HAP-1 (cell line): ENCODE measurements around the gene FOXA3.
A peak's percentile ranks its signal among the peaks of the same experiment; 100 is the strongest.
"Not testable (repeated sequence)": the region's sequence is repeated elsewhere in the genome, so short reads cannot be mapped to it uniquely, and the experiment has no call there.

ENCODE experiments used
- DNase-seq, 2 experiments: peaks; one replicate each; pipeline ENCODE4 v3.0.0-alpha.2; 2016 to 2020; ENCODE audit warnings: low spot score in 2 of 2
- H3K27me3 ChIP-seq: fragments of 250-450 bp; sonication (Bioruptor Pico); 2 replicates; pipeline ENCODE4 v1.5.1; 2020; ENCODE audit warnings: low read depth, mild to moderate bottlenecking, moderate library complexity
- H3K36me3 ChIP-seq: fragments of 250-450 bp; sonication (Bioruptor Pico); replicated peaks from 2 replicates; pipeline ENCODE4 v1.5.1; 2020; ENCODE audit warnings: mild to moderate bottlenecking
- H3K4me1 ChIP-seq: fragments of 250-450 bp; sonication (Bioruptor Pico); 2 replicates; pipeline ENCODE4 v1.5.1; 2020; ENCODE audit warnings: mild to moderate bottlenecking
- H3K4me3 ChIP-seq: fragments of 250-450 bp; sonication (Bioruptor Pico); 2 replicates; pipeline ENCODE4 v1.5.1; 2020; ENCODE audit warnings: mild to moderate bottlenecking, moderate library complexity
- H3K9me3 ChIP-seq: fragments of 250-450 bp; sonication (Bioruptor Pico); 2 replicates; pipeline ENCODE4 v1.5.1; 2020; ENCODE audit warnings: mild to moderate bottlenecking, moderate library complexity
- in situ Hi-C: fragments of 300-500 bp; cut with MboI; formaldehyde crosslinking; loops from 3 replicates; pipeline ENCODE4 v1.14.3; 2020; ENCODE audit warnings: low sequenced_read_pairs, inconsistent platforms, mixed read lengths

Gene FOXA3

GRCh38 chr19:45852983-45853382, 11.1 kb upstream of the FOXA3 start:
- DNase-seq = no peak
- in situ Hi-C loops = no loop called here
- H3K9me3 ChIP-seq = no peaks in the 10 kb centered on the region
- H3K4me3 ChIP-seq = no peak overlapping the region
- H3K36me3 ChIP-seq = peaks cover 63% of the 10 kb centered on the region
- no peaks in the 10 kb centered on the region for H3K4me1 ChIP-seq
- no peaks in the 10 kb centered on the region for H3K27me3 ChIP-seq

- in situ Hi-C loops = no loop called here
- Histone ChIP-seq H3K4me3 (no peak overlapping the region), H3K9me3 (no peaks in the 10 kb centered on the region), H3K27me3 (no peaks in the 10 kb centered on the region), H3K4me1 (no peaks in the 10 kb centered on the region), H3K36me3 (peaks cover 58% of the 10 kb centered on the region)
- DNase-seq = no peak
Measured at GRCh38 chr19:45854167-45854778, 9.9 kb upstream of the FOXA3 start.

DNA sequence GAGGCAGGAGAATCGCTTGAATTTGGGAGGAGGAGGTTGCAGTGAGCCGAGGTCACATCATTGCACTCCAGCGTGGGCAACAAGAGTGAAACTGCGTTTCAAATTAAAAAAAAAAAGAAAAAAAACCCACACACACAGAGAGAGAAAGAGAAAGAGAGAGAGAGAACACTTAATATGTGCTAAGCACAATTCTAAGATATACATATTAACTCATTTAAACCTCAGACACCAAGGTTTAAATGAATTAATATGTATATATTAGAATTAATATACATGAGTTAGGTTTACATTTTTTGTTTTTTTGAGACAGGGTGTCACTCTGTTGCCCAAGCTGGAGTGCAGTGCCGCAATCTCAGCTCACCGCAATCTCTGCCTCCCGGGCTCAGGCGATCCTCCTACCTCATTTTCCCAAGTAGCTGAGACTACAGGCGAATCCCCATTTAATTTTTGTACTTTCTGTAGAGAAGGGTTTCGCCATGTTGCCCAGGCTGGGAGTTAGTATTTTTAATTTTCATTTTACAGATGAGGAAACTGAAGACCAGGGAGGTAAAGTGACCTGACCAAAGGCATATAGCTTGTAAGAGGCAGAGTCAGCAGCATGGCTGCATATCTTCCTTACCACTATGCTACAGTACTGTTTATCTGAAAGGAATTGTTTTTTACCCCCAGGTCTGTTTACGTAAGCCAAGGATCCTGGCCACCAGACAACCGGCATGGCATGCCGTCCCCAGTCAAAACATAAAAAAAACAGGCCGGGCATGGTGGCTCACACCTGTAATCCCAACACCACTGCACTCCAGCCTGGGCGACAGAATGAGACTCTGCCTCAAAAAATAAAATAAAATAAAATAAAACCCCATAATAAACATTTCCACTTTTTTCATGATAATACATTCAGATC, 3.5 kb upstream of the FOXA3 start:
- in situ Hi-C loops = no loop called here
- Histone ChIP-seq H3K36me3 (peaks cover 11% of the 10 kb centered on the region), H3K4me1 (no peaks in the 10 kb centered on the region; the same call in 1 of the 2 replicates), H3K4me3 (no peak overlapping the region), H3K27me3 (peaks cover 22% of the 10 kb centered on the region), H3K9me3 (no peaks in the 10 kb centered on the region)
- no peak for DNase-seq

GRCh38 chr19:45862271-45862563, 1.9 kb upstream of the FOXA3 start:
- Histone ChIP-seq H3K27me3 (peaks cover 33% of the 10 kb centered on the region), H3K9me3 (no peaks in the 10 kb centered on the region), H3K4me3 (peak overlapping the region; percentile 77), H3K36me3 (peaks cover 11% of the 10 kb centered on the region), H3K4me1 (no peaks in the 10 kb centered on the region; the same call in 1 of the 2 replicates)
- no peak for DNase-seq
- in situ Hi-C loops = no loop called here

- no peaks in the 10 kb centered on the region for H3K9me3 ChIP-seq
- H3K27me3 ChIP-seq = peaks cover 33% of the 10 kb centered on the region
- in situ Hi-C loops = no loop called here
- peak; percentile 98 to 99 for DNase-seq
- no peaks in the 10 kb centered on the region; the same call in 1 of the 2 replicates for H3K4me1 ChIP-seq
- H3K4me3 ChIP-seq = peak within 1 kb of the TSS; percentile 77
- peaks cover 11% of the 10 kb centered on the region for H3K36me3 ChIP-seq
Measured at GRCh38 chr19:45862564-45863334, 1.4 kb upstream of the FOXA3 start, which contains the start of gene SYMPK. TSS of gene SYMPK (minus strand) at chr19:45863147. CDS start at chr19:45854495, 8,652 bp downstream.

GRCh38 chr19:45863335-45863839, 739 bp upstream of the FOXA3 start:
- H3K4me3 ChIP-seq = peak overlapping the region; percentile 77
- H3K9me3 ChIP-seq = no peaks in the 10 kb centered on the region
- DNase-seq = no peak
- H3K4me1 ChIP-seq = no peaks in the 10 kb centered on the region; the same call in 1 of the 2 replicates
- in situ Hi-C loops = no loop called here
- H3K27me3 ChIP-seq = peaks cover 37% of the 10 kb centered on the region
- H3K36me3 ChIP-seq = peaks cover 11% of the 10 kb centered on the region

DNA sequence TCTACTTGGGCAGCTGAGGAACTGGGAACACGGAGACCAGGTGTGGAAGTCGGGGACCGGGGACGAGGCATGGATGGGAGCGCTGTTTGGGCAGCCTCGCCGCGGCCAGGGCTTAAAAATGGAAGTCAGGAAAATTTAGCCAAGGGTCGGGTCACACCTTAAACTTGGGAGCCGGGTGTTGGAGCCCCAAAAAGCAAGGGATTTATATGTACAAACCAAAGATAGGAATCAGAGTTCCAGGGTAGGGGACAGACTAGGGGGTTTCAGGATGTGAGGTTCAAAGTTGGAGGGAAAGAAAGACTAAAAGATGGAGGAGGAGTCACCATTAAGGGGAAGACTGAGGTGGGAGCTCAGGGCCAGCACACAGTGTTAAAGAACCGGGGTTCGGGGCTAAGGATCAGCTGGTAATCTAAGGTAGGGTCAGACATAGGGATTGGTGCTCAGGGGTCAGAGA, 530 bp downstream of the FOXA3 start:
- peak overlapping the region; percentile 8; the same call in 1 of the 2 replicates for H3K4me3 ChIP-seq
- no peak for DNase-seq
- no peaks in the 10 kb centered on the region; the same call in 1 of the 2 replicates for H3K36me3 ChIP-seq
- H3K9me3 ChIP-seq = no peaks in the 10 kb centered on the region
- in situ Hi-C loops = no loop called here
- peaks cover 37% of the 10 kb centered on the region for H3K27me3 ChIP-seq
- H3K4me1 ChIP-seq = no peaks in the 10 kb centered on the region; the same call in 1 of the 2 replicates

GRCh38 chr19:45865269-45865948, 1.3 kb downstream of the FOXA3 start:
- H3K27me3 ChIP-seq = peaks cover 37% of the 10 kb centered on the region
- no peak for DNase-seq
- no peaks in the 10 kb centered on the region for H3K9me3 ChIP-seq
- no peaks in the 10 kb centered on the region; the same call in 1 of the 2 replicates for H3K4me1 ChIP-seq
- H3K4me3 ChIP-seq = no peak overlapping the region
- in situ Hi-C loops = no loop called here
- no peaks in the 10 kb centered on the region for H3K36me3 ChIP-seq

DNA sequence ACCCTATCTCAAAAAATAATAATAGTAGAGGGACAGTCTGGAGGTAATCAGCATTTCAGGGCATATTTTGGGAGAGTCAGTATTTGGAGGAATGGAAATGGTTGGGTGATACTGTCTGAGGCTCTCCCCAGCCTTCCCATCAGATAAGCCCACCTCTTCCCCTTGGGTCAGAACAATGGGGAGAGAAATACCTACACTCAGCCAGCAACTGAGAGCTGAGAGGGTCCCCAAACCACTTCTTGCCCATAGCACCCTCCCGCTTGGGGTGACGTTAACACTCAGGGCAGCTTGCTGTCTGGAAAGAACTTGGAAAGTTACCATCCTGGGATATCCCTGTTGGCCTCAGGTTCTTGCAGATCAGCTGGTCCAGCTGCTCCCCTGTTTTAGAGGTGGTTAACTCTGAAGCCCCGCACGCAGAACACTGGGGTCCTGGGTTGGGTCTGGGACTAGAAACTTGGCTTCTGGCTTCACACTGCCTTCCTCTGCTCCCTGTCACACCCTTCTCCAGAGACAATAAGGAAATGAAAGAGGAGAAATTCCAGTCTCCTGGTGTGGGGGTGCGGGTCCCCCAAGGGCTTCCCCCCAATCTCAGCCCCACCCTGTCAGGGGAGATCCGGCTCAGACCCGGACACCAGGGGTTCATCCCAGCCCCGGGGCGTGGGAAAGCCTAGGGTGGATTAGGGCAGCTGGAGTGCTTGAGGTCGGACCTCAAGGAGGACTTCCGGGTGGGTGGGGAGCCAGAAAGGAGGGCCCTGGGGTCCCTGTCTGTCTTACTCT, 2.5 kb downstream of the FOXA3 start:
- Histone ChIP-seq H3K9me3 (no peaks in the 10 kb centered on the region), H3K36me3 (no peaks in the 10 kb centered on the region), H3K4me3 (no peak overlapping the region), H3K27me3 (peaks cover 37% of the 10 kb centered on the region), H3K4me1 (no peaks in the 10 kb centered on the region; the same call in 1 of the 2 replicates)
- DNase-seq = no peak
- in situ Hi-C loops = no loop called here

DNA sequence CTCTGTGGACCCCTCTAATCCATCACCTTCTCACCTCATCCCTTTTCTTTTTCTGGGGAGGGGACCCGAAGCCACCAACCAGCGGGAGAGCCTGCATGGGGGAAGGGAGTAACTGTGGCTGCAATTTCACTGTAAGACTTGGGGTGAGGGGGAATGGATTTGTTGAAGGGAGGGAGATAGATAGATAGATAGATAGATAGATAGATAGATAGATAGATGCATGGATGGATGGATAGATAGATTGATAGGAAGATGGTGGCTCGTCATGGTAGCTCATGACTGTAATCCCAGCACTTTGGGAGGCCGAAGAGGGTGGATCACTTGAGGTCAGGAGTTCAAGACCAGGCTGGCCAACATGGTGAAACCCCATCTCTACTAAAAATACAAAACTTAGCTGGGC, 3.1 kb downstream of the FOXA3 start:
- H3K4me3 ChIP-seq, in situ Hi-C loops, H3K36me3 ChIP-seq, H3K9me3 ChIP-seq, H3K4me1 ChIP-seq, DNase-seq: not testable (repeated sequence)
- H3K27me3 ChIP-seq = peaks cover 37% of the 10 kb centered on the region

DNA sequence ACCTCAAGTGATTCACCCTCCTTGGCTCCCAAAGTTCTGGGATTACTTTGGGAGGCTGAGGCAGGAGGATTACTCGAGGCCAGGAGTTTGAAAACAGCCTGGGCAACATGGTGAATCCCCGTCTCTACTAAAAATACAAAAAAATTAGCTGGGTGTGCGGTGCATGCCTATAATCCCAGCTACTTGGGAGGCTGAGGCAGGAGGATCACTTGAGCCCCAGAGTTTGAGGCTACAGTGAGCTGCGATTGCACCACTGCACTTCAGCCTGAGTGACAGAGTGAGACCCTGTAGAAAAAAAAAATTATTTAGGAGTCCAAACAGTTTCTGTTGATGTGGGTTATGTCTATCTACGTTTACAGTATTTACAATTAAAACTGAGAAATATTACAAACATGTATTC, 6.7 kb downstream of the FOXA3 start:
- in situ Hi-C loops = no loop called here
- Histone ChIP-seq H3K9me3 (no peaks in the 10 kb centered on the region), H3K4me1 (no peaks in the 10 kb centered on the region), H3K4me3 (no peak overlapping the region), H3K27me3 (peaks cover 15% of the 10 kb centered on the region), H3K36me3 (no peaks in the 10 kb centered on the region)
- DNase-seq = no peak

- Histone ChIP-seq H3K36me3 (no peaks in the 10 kb centered on the region), H3K4me3 (no peak overlapping the region), H3K27me3 (peaks cover 8% of the 10 kb centered on the region; the same call in 1 of the 2 replicates), H3K4me1 (no peaks in the 10 kb centered on the region), H3K9me3 (no peaks in the 10 kb centered on the region)
- in situ Hi-C loops = no loop called here
- no peak for DNase-seq
Measured at GRCh38 chr19:45872095-45872919, 8.2 kb downstream of the FOXA3 start.
